Mesenchymal stem cell (in vitro differentiated cells and primary cell): ENCODE results near the gene VIPR2.

ENCODE experiments used
- DNase-seq: peaks from one replicate; pipeline ENCODE4 v3.0.0-alpha.2; 2013
- H2AFZ ChIP-seq: one replicate; pipeline ENCODE4 v1.6.1; 2013; ENCODE audit warnings: low read depth, mild to moderate bottlenecking, control low read depth, inconsistent platforms, low read length, moderate library complexity
- H2AK5ac ChIP-seq: 2 replicates; pipeline ENCODE4 v1.6.1; 2013; ENCODE audit warnings: low read length, moderate library complexity, mild to moderate bottlenecking, inconsistent platforms; ENCODE audit not compliant: severe bottlenecking
- H2BK120ac ChIP-seq: one replicate; pipeline ENCODE4 v1.6.1; 2013; ENCODE audit warnings: low read depth, mild to moderate bottlenecking, inconsistent platforms, low read length, moderate library complexity
- H2BK12ac ChIP-seq, 2 experiments: one replicate each; pipeline ENCODE4 v1.6.1; 2013; ENCODE audit warnings: inconsistent platforms in 2 of 2, low read length in 2 of 2, mild to moderate bottlenecking in 2 of 2, moderate library complexity in 2 of 2, control low read depth in 1 of 2
- H2BK15ac ChIP-seq: one replicate; pipeline ENCODE4 v1.6.1; 2013; ENCODE audit warnings: mild to moderate bottlenecking, low read depth, inconsistent platforms; ENCODE audit not compliant: poor library complexity, severe bottlenecking
- H2BK5ac ChIP-seq: 2 replicates; pipeline ENCODE4 v1.6.1; 2013; ENCODE audit warnings: low read depth, mild to moderate bottlenecking, low read length, control low read depth, inconsistent platforms; ENCODE audit not compliant: poor library complexity, severe bottlenecking
- H3K14ac ChIP-seq, 2 experiments: one replicate each; pipeline ENCODE4 v1.6.1; 2013; ENCODE audit warnings: inconsistent platforms in 2 of 2, low read length in 2 of 2, control low read depth in 1 of 2, mild to moderate bottlenecking in 1 of 2, moderate library complexity in 1 of 2
- H3K18ac ChIP-seq, 2 experiments: one replicate each; pipeline ENCODE4 v1.6.1; 2013; ENCODE audit warnings: inconsistent platforms in 2 of 2, low read length in 2 of 2, control low read depth in 1 of 2, low read depth in 1 of 2, mild to moderate bottlenecking in 1 of 2
- H3K23ac ChIP-seq, 2 experiments: one replicate each; pipeline ENCODE4 v1.6.1; 2013; ENCODE audit warnings: inconsistent platforms in 2 of 2, low read length in 2 of 2, mild to moderate bottlenecking in 2 of 2, moderate library complexity in 2 of 2, control low read depth in 1 of 2
- H3K27ac ChIP-seq: 2 replicates; pipeline ENCODE4 v1.5.1; 2013; ENCODE audit warnings: mild to moderate bottlenecking, moderate library complexity, low read length, control low read depth, inconsistent platforms; ENCODE audit not compliant: poor library complexity, severe bottlenecking
- H3K27me3 ChIP-seq, 2 experiments: 2 replicates each; pipeline versions ENCODE4 v1.6.1 to v1.7.0; 2013; ENCODE audit warnings: low read length in 2 of 2, mild to moderate bottlenecking in 2 of 2, moderate library complexity in 2 of 2, control low read depth in 1 of 2, inconsistent platforms in 1 of 2; ENCODE audit not compliant: control insufficient read depth in 1 of 2, insufficient read depth in 1 of 2
- H3K36me3 ChIP-seq, 2 experiments: 2 replicates each; pipeline versions ENCODE4 v1.6.1 to v1.7.0; 2013; ENCODE audit warnings: low read length in 2 of 2, control low read depth in 1 of 2, inconsistent platforms in 1 of 2, low read depth in 1 of 2, mild to moderate bottlenecking in 1 of 2; ENCODE audit not compliant: insufficient read depth in 2 of 2, control insufficient read depth in 1 of 2
- H3K4ac ChIP-seq, 2 experiments: one replicate each; pipeline ENCODE4 v1.6.1; 2013; ENCODE audit warnings: inconsistent platforms in 2 of 2, low read length in 2 of 2, mild to moderate bottlenecking in 2 of 2, moderate library complexity in 2 of 2, control low read depth in 1 of 2, low read depth in 1 of 2
- H3K4me1 ChIP-seq: 2 replicates; pipeline ENCODE4 v1.6.1; 2013; ENCODE audit warnings: low read depth, low read length, control low read depth; ENCODE audit not compliant: control insufficient read depth, insufficient read depth
- H3K4me2 ChIP-seq: 2 replicates; pipeline ENCODE4 v1.6.1; 2013; ENCODE audit warnings: low read length, mild to moderate bottlenecking, inconsistent platforms; ENCODE audit not compliant: poor library complexity, severe bottlenecking
- H3K4me3 ChIP-seq, 2 experiments: 2 replicates each; pipeline versions ENCODE4 v1.5.1 to v1.7.0; 2013; ENCODE audit warnings: low read length in 2 of 2, mild to moderate bottlenecking in 2 of 2, control low read depth in 1 of 2, low read depth in 1 of 2; ENCODE audit not compliant: insufficient read depth in 1 of 2
- H3K79me1 ChIP-seq: replicated peaks from 2 replicates; pipeline ENCODE4 v1.6.1; 2013; ENCODE audit warnings: mild to moderate bottlenecking, control low read depth, low read length, inconsistent platforms; ENCODE audit not compliant: poor library complexity, severe bottlenecking
- H3K9ac ChIP-seq: 2 replicates; pipeline ENCODE4 v1.7.0; 2013; ENCODE audit warnings: mild to moderate bottlenecking, low read length, moderate library complexity
- H3K9me3 ChIP-seq: 2 replicates; pipeline ENCODE4 v1.7.0; 2013; ENCODE audit warnings: mild to moderate bottlenecking, low read length; ENCODE audit not compliant: control insufficient read depth
- H4K8ac ChIP-seq: one replicate; pipeline ENCODE4 v1.6.1; 2013; ENCODE audit warnings: inconsistent platforms, mild to moderate bottlenecking, low read length, moderate library complexity
- H4K91ac ChIP-seq: one replicate; pipeline ENCODE4 v1.6.1; 2013; ENCODE audit warnings: mild to moderate bottlenecking, low read length, inconsistent platforms
- WGBS: methylation state at CpG from one replicate; pipeline ENCODE4 v1.1.7; 2013; ENCODE audit warnings: mixed read lengths; 5-methylcytosine and 5-hydroxymethylcytosine counted together

The VIPR2 gene

DNA sequence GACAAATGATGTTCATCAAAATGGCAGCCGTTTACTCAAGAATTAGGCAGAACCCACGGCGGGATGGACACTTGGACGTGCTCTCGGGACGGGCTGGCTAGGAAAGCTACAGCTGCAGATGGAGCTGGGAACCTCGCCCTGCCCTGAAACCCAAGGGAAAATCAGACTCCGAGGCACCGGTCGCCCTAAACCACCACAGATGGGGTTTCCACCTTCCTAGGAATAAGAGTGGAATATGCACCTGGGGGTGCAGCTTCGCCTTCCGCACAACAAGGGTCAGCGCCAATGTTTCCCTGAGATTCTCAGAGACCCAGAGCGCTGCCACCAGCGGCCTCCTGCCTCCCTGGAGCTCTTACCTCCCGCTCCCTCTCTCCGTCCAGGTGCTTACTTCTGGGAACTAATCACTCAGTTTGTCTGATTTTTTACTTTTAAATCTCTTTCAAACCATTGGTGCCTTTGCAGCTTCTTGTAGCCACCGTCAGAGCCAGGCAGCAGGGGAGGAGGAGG, 165.6 kb downstream of the VIPR2 start:
- H2AFZ ChIP-seq, result no peak overlapping the region
- H3K23ac ChIP-seq, result no peak overlapping the region
- H3K4me3 ChIP-seq, result no peak overlapping the region
- no peak overlapping the region for H2BK5ac ChIP-seq
- no peak overlapping the region for H3K27ac ChIP-seq
- no peak overlapping the region for H2BK15ac ChIP-seq
- H3K4ac ChIP-seq, result no peak overlapping the region
- H3K14ac ChIP-seq, result no peak overlapping the region
- no peaks in the 10 kb centered on the region for H3K79me1 ChIP-seq
- H2BK12ac ChIP-seq, result no peak overlapping the region
- H2AK5ac ChIP-seq, result no peak overlapping the region
- H3K9ac ChIP-seq, result peak overlapping the region; percentile 38
- peaks cover 15% of the 10 kb centered on the region for H3K4me1 ChIP-seq
- H3K36me3 ChIP-seq, result no peaks in the 10 kb centered on the region
- DNase-seq, result no peak
- H3K4me2 ChIP-seq, result no peak overlapping the region
- no peak overlapping the region for H4K91ac ChIP-seq
- 89% methylated on average over 18 of the region's 18 CpGs for WGBS
- no peak overlapping the region for H4K8ac ChIP-seq
- no peak overlapping the region for H3K18ac ChIP-seq
- peaks cover 23% of the 10 kb centered on the region for H3K9me3 ChIP-seq
- H3K27me3 ChIP-seq, result peaks cover 0 to 3% of the 10 kb centered on the region in 2 experiments
- no peak overlapping the region for H2BK120ac ChIP-seq
